HEK293 (cell line): ENCODE measurements around the gene BCKDHB.

ENCODE experiments used
- CTCF ChIA-PET: fragments of 350-600 bp; formaldehyde crosslinking; extraction: SDS; loops from one replicate; lab custom pipeline; 2021; ENCODE audit warnings: antibody characterized with exemption; lab: Yijun Ruan, JAX
- POLR2A ChIA-PET: fragments of 300-600 bp; formaldehyde crosslinking; extraction: SDS; loops from one replicate; lab custom pipeline; 2020; ENCODE audit warnings: antibody characterized with exemption, inconsistent platforms; lab: Yijun Ruan, JAX
- H3K27ac ChIP-seq: fragments of 200-500 bp; sonication (Bioruptor generic); 2 replicates; pipeline ENCODE4 v1.5.1; 2014; ENCODE audit warnings: low read depth, low read length, control low read depth, inconsistent platforms; ENCODE audit errors: extremely low read depth
- H3K36me3 ChIP-seq, 2 experiments: fragments of 200-500 bp in 1 of 2; sonication (Bioruptor generic) in 1 of 2; 1 replicate in 1 of 2; 2 replicates in 1 of 2; pipeline ENCODE4 v1.5.1; 2014 to 2017; ENCODE audit warnings: inconsistent platforms in 2 of 2, low read length in 2 of 2; ENCODE audit not compliant: control insufficient read depth in 2 of 2, insufficient read depth in 1 of 2
- H3K4me1 ChIP-seq: fragments of 200-500 bp; sonication (Bioruptor generic); 2 replicates; pipeline ENCODE4 v1.5.1; 2014; ENCODE audit warnings: mild to moderate bottlenecking, low read length, inconsistent platforms; ENCODE audit not compliant: control insufficient read depth, insufficient read depth
- H3K4me3 ChIP-seq: 2 replicates; pipeline ENCODE4 v1.5.1; 2011; ENCODE audit warnings: low read depth, mild to moderate bottlenecking, control low read depth, low read length, moderate library complexity
- H3K9me3 ChIP-seq: fragments of 200-500 bp; sonication (Bioruptor generic); 2 replicates; pipeline ENCODE4 v1.5.1; 2014; ENCODE audit warnings: low read depth, low read length, inconsistent platforms; ENCODE audit not compliant: control insufficient read depth, insufficient read depth
- OVOL3 ChIP-seq: fragments of 450-650 bp; formaldehyde crosslinking; IDR thresholded peaks from 2 replicates; pipeline ENCODE4 v1.5.1; 2016; ENCODE audit warnings: missing biosample characterization, missing genetic modification characterization
- PRDM1 ChIP-seq: fragments of 450-650 bp; formaldehyde crosslinking; IDR thresholded peaks from 2 replicates; pipeline ENCODE4; 2016; ENCODE audit warnings: missing biosample characterization, missing genetic modification characterization
- TRIM28 ChIP-seq: IDR thresholded peaks from 2 replicates; pipeline ENCODE4 v1.6.1; 2011; ENCODE audit warnings: low read length, control low read depth, borderline replicate concordance
- YY2 ChIP-seq: fragments of 450-650 bp; formaldehyde crosslinking; IDR thresholded peaks from 2 replicates; pipeline ENCODE4 v1.5.1; 2016; ENCODE audit warnings: missing biosample characterization, missing genetic modification characterization
- ZBTB20 ChIP-seq: fragments of 450-650 bp; formaldehyde crosslinking; IDR thresholded peaks from 2 replicates; pipeline ENCODE4 v1.5.1; 2016; ENCODE audit warnings: missing biosample characterization, missing genetic modification characterization
- ZBTB7A ChIP-seq: fragments of 450-650 bp; formaldehyde crosslinking; IDR thresholded peaks from 2 replicates; pipeline ENCODE4 v1.5.1; 2016; ENCODE audit warnings: low read depth, missing biosample characterization, missing genetic modification characterization
- ZNF2 ChIP-seq: fragments of 450-650 bp; formaldehyde crosslinking; IDR thresholded peaks from 2 replicates; pipeline ENCODE4 v1.5.1; 2016; ENCODE audit warnings: missing biosample characterization, missing genetic modification characterization
- ZNF239 ChIP-seq: fragments of 450-650 bp; formaldehyde crosslinking; IDR thresholded peaks from 2 replicates; pipeline ENCODE4 v1.5.1; 2016; ENCODE audit warnings: missing biosample characterization, missing genetic modification characterization
- ZNF302 ChIP-seq: fragments of 450-650 bp; formaldehyde crosslinking; IDR thresholded peaks from 2 replicates; pipeline ENCODE4 v1.5.1; 2016; ENCODE audit warnings: missing biosample characterization, missing genetic modification characterization, low read depth
- ZNF350 ChIP-seq: fragments of 450-650 bp; formaldehyde crosslinking; IDR thresholded peaks from 2 replicates; pipeline ENCODE4 v1.5.0; 2017; ENCODE audit warnings: missing biosample characterization, mild to moderate bottlenecking, missing genetic modification characterization
- ZNF510 ChIP-seq: fragments of 450-650 bp; formaldehyde crosslinking; IDR thresholded peaks from 2 replicates; pipeline ENCODE4 v1.5.1; 2018; ENCODE audit warnings: mild to moderate bottlenecking, missing genetic modification characterization, missing biosample characterization; ENCODE audit not compliant: insufficient replicate concordance
- ZNF560 ChIP-seq: fragments of 450-650 bp; formaldehyde crosslinking; IDR thresholded peaks from 2 replicates; pipeline ENCODE4 v1.5.1; 2017; ENCODE audit warnings: missing biosample characterization, missing genetic modification characterization, borderline replicate concordance
- ZNF629 ChIP-seq: fragments of 450-650 bp; formaldehyde crosslinking; IDR thresholded peaks from 2 replicates; pipeline ENCODE4 v1.5.1; 2017; ENCODE audit warnings: missing biosample characterization, missing genetic modification characterization
- ZNF670 ChIP-seq: fragments of 450-650 bp; formaldehyde crosslinking; IDR thresholded peaks from 2 replicates; pipeline ENCODE4 v1.5.1; 2016; ENCODE audit warnings: missing biosample characterization, missing genetic modification characterization, low read depth
- ZNF791 ChIP-seq: fragments of 450-650 bp; formaldehyde crosslinking; IDR thresholded peaks from 2 replicates; pipeline ENCODE4 v1.5.1; 2016; ENCODE audit warnings: missing biosample characterization, missing genetic modification characterization
- TF ChIP-seq, protein P1 (sequence below): fragments of 450-650 bp; formaldehyde crosslinking; IDR thresholded peaks from 2 replicates; pipeline ENCODE4 v1.5.1; 2016; ENCODE audit warnings: missing biosample characterization, missing genetic modification characterization
- TF ChIP-seq, protein P2 (sequence below): fragments of 450-650 bp; formaldehyde crosslinking; IDR thresholded peaks from 2 replicates; pipeline ENCODE4 v1.5.1; 2016; ENCODE audit warnings: missing biosample characterization, missing genetic modification characterization, borderline replicate concordance
- TF ChIP-seq, protein P3 (sequence below): fragments of 450-650 bp; formaldehyde crosslinking; IDR thresholded peaks from 2 replicates; pipeline ENCODE4 v1.5.1; 2017; ENCODE audit warnings: missing biosample characterization, mild to moderate bottlenecking, missing genetic modification characterization, moderate library complexity
- TF ChIP-seq, protein P4 (sequence below): fragments of 450-650 bp; formaldehyde crosslinking; IDR thresholded peaks from 2 replicates; pipeline ENCODE4 v1.5.1; 2017; ENCODE audit warnings: missing biosample characterization, missing genetic modification characterization
- TF ChIP-seq, protein P5 (sequence below): fragments of 450-650 bp; formaldehyde crosslinking; IDR thresholded peaks from 2 replicates; pipeline ENCODE4 v1.5.1; 2016; ENCODE audit warnings: missing biosample characterization, missing genetic modification characterization

The BCKDHB gene

DNA sequence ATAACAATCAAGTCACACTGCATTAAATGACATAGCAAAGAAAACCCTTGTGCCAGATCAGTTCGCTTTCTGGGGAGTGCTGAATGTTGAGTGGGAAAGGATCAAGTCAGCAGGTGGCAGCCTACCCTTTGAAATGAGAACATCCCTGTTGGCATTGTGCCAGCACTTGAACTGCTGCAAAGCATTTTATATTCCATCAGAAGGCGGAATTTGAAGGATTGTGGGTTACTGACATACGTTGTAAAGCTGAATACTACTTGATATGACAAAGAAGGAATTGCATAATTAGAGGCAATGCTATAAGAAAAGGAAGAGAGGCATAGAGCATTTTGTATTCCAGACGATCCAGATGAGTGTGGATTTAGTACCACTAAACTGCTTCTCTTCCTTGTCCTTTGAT is 26.5 kb downstream of the BCKDHB start (continued):
- TF ChIP-seq, protein P1, sequence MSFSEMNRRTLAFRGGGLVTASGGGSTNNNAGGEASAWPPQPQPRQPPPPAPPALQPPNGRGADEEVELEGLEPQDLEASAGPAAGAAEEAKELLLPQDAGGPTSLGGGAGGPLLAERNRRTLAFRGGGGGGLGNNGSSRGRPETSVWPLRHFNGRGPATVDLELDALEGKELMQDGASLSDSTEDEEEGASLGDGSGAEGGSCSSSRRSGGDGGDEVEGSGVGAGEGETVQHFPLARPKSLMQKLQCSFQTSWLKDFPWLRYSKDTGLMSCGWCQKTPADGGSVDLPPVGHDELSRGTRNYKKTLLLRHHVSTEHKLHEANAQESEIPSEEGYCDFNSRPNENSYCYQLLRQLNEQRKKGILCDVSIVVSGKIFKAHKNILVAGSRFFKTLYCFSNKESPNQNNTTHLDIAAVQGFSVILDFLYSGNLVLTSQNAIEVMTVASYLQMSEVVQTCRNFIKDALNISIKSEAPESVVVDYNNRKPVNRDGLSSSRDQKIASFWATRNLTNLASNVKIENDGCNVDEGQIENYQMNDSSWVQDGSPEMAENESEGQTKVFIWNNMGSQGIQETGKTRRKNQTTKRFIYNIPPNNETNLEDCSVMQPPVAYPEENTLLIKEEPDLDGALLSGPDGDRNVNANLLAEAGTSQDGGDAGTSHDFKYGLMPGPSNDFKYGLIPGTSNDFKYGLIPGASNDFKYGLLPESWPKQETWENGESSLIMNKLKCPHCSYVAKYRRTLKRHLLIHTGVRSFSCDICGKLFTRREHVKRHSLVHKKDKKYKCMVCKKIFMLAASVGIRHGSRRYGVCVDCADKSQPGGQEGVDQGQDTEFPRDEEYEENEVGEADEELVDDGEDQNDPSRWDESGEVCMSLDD = no peak
- no peak for TF ChIP-seq PRDM1 (tag by site-specific recombination)

DNA sequence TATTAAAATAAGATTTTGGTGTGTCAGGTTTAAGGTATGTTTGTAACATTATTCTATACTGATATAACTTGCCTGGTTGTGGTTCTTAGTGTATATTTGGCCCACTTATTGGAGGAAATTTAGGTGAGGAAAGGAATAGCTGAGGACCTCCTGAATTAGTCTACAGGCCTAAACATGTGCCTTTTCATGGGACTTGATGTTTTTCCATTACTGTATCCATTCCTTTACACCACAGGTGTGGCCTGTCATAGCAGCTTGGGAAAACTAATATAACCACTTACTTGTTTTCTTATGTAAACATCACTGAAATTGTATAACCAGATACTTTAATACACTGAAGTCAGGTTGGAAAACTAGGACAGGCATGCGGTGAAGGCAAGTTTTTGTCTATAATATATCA is 27.6 kb downstream of the BCKDHB start:
- Histone ChIP-seq H3K36me3 (peaks cover 0 to 17% of the 10 kb centered on the region in 2 experiments; a peak in 2 of 3 replicates), H3K4me3 (no peak overlapping the region), H3K4me1 (no peaks in the 10 kb centered on the region), H3K9me3 (no peaks in the 10 kb centered on the region), H3K27ac (no peak overlapping the region)
- TF ChIP-seq TRIM28 (no peak), ZNF302 (tag by site-specific recombination) (no peak), ZNF510 (tag by site-specific recombination) (no peak), ZNF629 (tag by site-specific recombination) (no peak), ZNF670 (tag by site-specific recombination) (no peak), ZNF560 (no peak), ZNF350 (no peak), ZNF239 (no peak), ZBTB7A (tag by site-specific recombination) (no peak), ZBTB20 (tag by site-specific recombination) (no peak), PRDM1 (tag by site-specific recombination) (no peak), OVOL3 (no peak), ZNF791 (tag by site-specific recombination) (no peak), ZNF2 (no peak), YY2 (tag by site-specific recombination) (no peak)
- TF ChIP-seq, protein P2, sequence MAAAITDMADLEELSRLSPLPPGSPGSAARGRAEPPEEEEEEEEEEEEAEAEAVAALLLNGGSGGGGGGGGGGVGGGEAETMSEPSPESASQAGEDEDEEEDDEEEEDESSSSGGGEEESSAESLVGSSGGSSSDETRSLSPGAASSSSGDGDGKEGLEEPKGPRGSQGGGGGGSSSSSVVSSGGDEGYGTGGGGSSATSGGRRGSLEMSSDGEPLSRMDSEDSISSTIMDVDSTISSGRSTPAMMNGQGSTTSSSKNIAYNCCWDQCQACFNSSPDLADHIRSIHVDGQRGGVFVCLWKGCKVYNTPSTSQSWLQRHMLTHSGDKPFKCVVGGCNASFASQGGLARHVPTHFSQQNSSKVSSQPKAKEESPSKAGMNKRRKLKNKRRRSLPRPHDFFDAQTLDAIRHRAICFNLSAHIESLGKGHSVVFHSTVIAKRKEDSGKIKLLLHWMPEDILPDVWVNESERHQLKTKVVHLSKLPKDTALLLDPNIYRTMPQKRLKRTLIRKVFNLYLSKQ (tag by site-specific recombination) = no peak
- TF ChIP-seq, protein P3, sequence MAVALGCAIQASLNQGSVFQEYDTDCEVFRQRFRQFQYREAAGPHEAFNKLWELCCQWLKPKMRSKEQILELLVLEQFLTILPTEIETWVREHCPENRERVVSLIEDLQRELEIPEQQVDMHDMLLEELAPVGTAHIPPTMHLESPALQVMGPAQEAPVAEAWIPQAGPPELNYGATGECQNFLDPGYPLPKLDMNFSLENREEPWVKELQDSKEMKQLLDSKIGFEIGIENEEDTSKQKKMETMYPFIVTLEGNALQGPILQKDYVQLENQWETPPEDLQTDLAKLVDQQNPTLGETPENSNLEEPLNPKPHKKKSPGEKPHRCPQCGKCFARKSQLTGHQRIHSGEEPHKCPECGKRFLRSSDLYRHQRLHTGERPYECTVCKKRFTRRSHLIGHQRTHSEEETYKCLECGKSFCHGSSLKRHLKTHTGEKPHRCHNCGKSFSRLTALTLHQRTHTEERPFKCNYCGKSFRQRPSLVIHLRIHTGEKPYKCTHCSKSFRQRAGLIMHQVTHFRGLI (tag by site-specific recombination) = no peak
- TF ChIP-seq, protein P4, sequence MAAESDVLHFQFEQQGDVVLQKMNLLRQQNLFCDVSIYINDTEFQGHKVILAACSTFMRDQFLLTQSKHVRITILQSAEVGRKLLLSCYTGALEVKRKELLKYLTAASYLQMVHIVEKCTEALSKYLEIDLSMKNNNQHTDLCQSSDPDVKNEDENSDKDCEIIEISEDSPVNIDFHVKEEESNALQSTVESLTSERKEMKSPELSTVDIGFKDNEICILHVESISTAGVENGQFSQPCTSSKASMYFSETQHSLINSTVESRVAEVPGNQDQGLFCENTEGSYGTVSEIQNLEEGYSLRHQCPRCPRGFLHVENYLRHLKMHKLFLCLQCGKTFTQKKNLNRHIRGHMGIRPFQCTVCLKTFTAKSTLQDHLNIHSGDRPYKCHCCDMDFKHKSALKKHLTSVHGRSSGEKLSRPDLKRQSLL (tag by site-specific recombination) = no peak
- TF ChIP-seq, protein P5, sequence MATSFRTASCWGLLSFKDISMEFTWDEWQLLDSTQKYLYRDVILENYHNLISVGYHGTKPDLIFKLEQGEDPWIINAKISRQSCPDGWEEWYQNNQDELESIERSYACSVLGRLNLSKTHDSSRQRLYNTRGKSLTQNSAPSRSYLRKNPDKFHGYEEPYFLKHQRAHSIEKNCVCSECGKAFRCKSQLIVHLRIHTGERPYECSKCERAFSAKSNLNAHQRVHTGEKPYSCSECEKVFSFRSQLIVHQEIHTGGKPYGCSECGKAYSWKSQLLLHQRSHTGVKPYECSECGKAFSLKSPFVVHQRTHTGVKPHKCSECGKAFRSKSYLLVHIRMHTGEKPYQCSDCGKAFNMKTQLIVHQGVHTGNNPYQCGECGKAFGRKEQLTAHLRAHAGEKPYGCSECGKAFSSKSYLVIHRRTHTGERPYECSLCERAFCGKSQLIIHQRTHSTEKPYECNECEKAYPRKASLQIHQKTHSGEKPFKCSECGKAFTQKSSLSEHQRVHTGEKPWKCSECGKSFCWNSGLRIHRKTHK (tag by site-specific recombination) = no peak
- CTCF ChIA-PET = interaction anchor here (0.6 to 1.2 kb wide), 5 partner anchors 18 to 258 kb away, joined by 3 read pairs; no protein-coding TSS in a partner anchor
- POLR2A ChIA-PET = interaction anchor here (1.0 kb wide), 1 partner anchor 28 kb away, joined by 3 read pairs; no protein-coding TSS in a partner anchor
